C1 segment of cervical spinal cord (tissue), 14 donors: Measurements from ENCODE around the gene LRRN1.
A peak's percentile ranks its signal among the peaks of the same experiment; 100 is the strongest.

Experiments
- DNase-seq, 14 donors: peaks; one replicate each; lab custom pipeline; 2025; lab: John Stamatoyannopoulos, UW

Gene LRRN1

DNA sequence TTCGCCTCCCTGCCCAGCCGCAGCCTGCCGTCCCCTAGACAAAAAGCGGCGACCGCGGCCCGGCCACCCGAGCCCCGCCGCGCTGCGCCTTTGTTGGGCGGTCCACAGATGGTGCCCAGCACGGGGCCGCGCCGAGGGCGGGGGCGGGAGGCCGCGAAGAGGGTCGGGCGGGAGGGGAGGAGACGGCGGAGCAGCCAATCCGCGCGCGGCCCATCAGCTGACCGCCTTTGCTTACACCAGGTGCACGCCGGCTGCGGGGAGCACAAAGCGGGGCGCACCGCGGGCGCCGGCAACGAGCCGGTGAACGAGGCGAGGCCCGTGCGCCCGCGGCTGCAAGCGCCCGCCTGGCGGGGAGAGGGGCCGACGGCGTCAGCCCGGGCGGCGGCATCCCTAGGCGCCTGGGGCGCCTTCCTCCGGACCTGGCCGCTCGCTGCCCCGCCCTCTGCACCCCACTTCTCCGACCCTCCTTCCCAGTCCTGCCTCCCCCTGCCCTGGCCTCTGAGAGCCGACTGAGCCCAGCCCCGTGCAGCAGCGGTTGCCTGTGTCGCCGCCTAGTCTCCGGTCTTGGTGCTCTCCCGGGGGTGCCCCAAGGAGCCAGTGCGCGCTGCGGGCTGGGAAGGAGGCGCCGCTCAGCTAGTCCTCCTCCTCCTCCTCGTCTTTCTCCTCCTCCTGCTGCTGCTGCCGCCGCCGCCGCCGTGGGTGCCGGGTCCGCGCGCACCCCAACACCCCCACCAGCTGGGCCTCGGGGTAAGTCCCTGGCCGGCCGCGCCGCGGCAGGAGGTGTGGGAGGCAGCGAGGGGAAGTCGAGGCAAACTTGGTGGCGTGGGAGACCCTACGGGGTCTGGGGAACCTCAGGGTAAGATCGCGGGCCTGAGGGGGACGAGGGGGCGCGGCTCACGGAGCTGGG, at the start of gene LRRN1:
Gene LRRN1 (plus strand): TSS at position 259 of the 907 bp plus-strand sequence. CDS start 45,211 bp downstream, outside the sequence.
- peak; percentile 3 to 93 (median 72) for DNase-seq

- no peak for DNase-seq
Observed at GRCh38 chr3:3753416-3753815, 45.8 kb upstream of the LRRN1 start.

DNA sequence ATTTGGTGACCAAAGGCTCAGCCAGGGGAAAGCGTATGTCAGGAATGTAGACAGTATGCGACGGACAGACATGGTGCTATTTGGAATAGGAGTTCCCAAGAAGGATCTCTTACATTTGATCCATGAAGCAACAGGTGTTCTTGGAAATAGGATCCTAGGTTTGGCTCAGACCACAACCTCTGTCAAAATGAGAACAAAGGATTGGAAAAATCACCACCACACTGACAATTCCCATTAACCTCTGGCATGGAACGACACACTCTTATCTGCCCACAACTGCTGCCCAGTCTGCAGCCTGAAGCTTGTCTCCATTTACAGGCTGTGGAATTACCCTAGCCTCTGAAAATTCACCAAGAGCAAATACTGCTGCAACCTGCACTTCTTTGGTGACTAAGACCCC, 33.6 kb upstream of the LRRN1 start:
- DNase-seq: no peak

- no peak for DNase-seq
Observed at GRCh38 chr3:3766140-3766539, 33.1 kb upstream of the LRRN1 start.

DNA sequence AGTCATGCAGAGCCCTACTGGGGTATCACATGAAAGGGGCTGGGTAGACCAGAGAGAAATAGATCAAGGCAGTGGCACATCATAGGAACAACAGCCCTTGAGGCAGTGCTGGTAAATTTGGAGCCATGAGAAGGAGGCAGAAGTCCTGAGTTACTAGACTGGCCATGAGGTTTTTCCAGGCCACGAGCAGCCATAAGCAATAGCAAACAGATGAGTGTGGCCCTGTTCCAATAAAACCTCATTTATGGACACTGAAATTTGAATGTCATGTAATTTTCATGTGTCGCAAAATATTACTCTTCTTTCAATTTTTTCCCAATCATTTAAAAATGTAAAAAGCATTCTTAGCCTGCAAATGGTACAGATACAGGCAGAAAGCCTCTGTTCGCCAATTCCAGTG, 28.1 kb upstream of the LRRN1 start:
- DNase-seq: no peak

GRCh38 chr3:3771567-3771966, 27.7 kb upstream of the LRRN1 start:
- DNase-seq: no peak

- no peak for DNase-seq
Observed at GRCh38 chr3:3772338-3772737, 26.9 kb upstream of the LRRN1 start.

DNA sequence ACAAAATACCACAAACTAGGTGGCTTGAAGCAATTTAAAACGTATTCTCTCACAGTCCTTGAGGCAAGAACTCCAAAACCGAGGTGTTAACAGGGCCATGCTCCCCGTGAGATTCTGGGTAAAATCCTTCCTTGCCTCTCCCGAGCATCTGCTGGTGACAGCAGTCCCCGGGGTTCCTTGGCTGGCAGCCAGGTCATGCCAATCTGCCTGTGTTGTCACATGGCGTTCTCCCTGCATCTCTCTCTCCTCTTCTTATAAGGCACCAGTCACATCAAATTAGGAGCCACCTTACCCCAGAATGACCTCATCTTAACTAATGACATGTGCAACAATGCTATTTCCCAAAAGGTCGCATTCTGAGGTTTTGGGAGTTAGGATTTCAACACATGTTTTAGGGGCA, 26.3 kb upstream of the LRRN1 start:
- peak in 6 of 14 donors; percentile 1 to 73 (median 4) for DNase-seq

DNA sequence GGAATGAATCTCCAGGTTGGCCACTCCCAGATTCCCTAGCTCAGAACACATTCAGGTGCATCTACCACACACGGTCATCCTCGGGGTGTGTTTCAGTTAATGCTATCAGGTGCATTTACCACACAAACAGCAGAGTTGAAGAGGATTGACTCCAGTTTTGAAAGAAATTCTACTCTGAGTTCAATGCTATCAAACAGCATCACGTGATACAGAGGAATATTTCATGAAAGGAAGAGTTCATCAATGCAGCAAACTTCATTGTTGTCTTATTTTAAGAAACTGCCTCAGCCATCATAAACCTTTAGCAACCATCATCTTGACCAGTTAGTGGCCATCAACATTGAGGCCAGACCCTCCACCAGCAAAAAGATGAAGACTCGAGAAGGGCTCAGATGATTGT, 22.6 kb upstream of the LRRN1 start:
- DNase-seq: no peak

GRCh38 chr3:3778216-3778615, 21.0 kb upstream of the LRRN1 start:
- DNase-seq: no peak

DNA sequence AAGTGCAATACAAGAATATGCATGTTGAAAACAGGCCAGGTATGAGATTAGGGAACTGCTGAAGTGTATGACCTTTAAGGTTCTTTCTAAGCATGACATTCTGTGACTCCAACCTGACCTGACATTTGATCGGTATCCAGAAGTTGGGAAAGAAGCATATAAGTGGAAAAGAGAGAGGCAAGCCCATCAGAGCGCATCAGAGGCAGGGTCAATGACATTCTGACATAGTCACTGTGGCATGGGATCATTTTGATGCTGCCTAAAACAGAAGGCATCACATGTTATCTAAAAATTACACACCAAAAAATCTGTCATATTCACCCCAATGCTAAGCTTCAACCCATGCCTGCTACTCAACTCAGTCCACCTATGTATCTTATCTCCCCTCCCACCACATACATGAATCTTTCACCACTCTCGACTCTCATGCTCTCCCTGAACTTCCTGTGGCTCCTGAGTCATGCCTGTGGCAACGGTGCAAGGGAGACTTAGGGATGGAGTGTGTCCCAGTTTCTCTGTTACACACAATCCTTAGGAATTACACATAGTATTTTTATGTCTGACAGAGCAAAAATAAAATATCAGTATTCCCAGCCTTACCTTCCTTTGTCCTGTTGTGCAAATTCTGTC, 20.5 kb upstream of the LRRN1 start:
- DNase-seq: no peak

- no peak for DNase-seq
Observed at GRCh38 chr3:3782457-3782856, 16.8 kb upstream of the LRRN1 start.

- DNase-seq: no peak
Observed at GRCh38 chr3:3783210-3783609, 16.0 kb upstream of the LRRN1 start.

- DNase-seq: peak in 1 of 14 donors; percentile 12
Observed at GRCh38 chr3:3783696-3784095, 15.5 kb upstream of the LRRN1 start.

- no peak for DNase-seq
Observed at GRCh38 chr3:3792391-3792790, 6.8 kb upstream of the LRRN1 start.

- peak in 4 of 14 donors; percentile 40 to 67 (median 48) for DNase-seq
Observed at GRCh38 chr3:3798631-3799113, 559 bp upstream of the LRRN1 start.

DNA sequence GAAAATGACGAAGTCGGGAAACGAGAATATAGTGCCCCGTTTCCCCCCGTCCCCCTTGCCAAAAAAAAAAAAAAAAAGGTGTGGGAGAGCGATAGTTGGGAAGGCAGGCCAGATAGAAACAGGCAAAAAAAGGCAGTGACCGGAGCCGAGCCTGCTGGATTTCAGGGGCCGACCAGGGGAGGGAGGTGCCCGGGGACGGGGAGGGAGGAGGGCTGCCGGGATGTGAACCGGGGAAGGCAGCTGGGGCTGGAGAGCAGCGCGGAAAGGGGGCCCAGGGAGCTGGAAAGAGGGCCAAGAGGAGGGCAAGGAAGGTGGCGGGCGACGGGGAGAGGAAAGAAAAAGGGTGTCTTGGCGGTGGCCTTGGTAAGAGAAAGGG, 837 bp downstream of the LRRN1 start:
- DNase-seq: peak in 5 of 14 donors; percentile 22 to 52 (median 28)

- peak in 10 of 14 donors; percentile 4 to 37 (median 20) for DNase-seq
Observed at GRCh38 chr3:3800685-3801493, 1.7 kb downstream of the LRRN1 start.

- DNase-seq: no peak
Observed at GRCh38 chr3:3801494-3801841, 2.2 kb downstream of the LRRN1 start.

GRCh38 chr3:3802046-3802445, 2.8 kb downstream of the LRRN1 start:
- DNase-seq: peak in 1 of 14 donors; percentile 12

DNA sequence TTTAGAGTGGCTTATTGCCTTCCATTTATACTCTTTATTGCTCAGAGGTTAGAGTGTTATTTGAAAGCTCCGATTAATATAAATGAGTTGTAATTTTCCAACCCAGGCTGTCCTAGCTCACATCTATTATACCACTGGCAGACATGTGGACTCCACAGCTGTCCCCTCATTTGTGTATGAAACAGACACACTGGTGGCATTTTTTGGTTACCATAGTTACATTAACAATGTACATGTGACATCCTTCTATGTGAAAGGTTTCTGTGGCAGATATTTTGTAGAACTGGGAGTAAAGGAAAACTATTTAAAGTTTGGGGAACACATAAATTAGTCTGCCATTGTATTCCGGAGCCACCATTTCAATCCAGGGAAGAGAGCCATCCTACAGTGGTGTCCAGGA, 5.3 kb downstream of the LRRN1 start:
- DNase-seq: no peak

DNA sequence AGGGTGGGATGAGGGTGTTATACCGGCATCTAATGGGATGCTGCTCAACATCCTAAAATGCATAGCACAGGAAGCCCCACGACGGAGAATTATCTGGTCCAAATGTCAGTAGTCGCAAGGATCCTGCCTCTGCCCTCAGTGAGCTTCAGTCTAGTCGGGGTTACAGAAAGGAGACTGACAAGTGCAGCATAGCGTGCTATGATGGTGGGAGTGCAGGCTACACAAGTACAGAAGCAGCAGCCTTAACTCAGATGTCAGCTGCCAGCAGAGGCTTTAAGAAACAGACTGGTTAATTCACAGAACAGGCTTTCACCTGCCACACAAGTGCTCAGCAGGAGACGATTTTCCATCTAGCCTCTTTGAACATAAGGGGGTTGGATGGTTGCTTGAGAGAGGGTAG, 6.9 kb downstream of the LRRN1 start:
- no peak for DNase-seq
